NCI-H1048 (cell line): ENCODE measurements around the gene B3GNT7.
"Not testable (repeated sequence)": the region's sequence is repeated elsewhere in the genome, so short reads cannot be mapped to it uniquely, and the experiment has no call there.

Experiments
- DNase-seq: peaks from one replicate; lab custom pipeline; 2025; lab: John Stamatoyannopoulos, UW

The B3GNT7 gene

GRCh38 chr2:231425811-231426703, 30.5 kb downstream of the B3GNT7 start:
- DNase-seq: no peak

GRCh38 chr2:231427116-231427515, 31.6 kb downstream of the B3GNT7 start:
- DNase-seq: no peak

GRCh38 chr2:231429152-231429551, 33.6 kb downstream of the B3GNT7 start:
- DNase-seq: no peak

- no peak for DNase-seq
These were observed 34.4 kb downstream of the B3GNT7 start for GRCh38 chr2:231429901-231430300.

- not testable (repeated sequence) for DNase-seq
These were observed 34.9 kb downstream of the B3GNT7 start for GRCh38 chr2:231430437-231430836.

GRCh38 chr2:231431606-231432005, 36.1 kb downstream of the B3GNT7 start:
- DNase-seq: no peak

- DNase-seq: no peak
These were observed 38.5 kb downstream of the B3GNT7 start for GRCh38 chr2:231433990-231434389.

GRCh38 chr2:231436957-231437356, 41.4 kb downstream of the B3GNT7 start:
- DNase-seq: no peak

GRCh38 chr2:231449503-231450054, 54.1 kb downstream of the B3GNT7 start:
- DNase-seq: no peak

- no peak for DNase-seq
These were observed 55.1 kb downstream of the B3GNT7 start for GRCh38 chr2:231450548-231450989.
